Hepatocyte (in vitro differentiated cells): ENCODE results near the gene PPP1R12A. TPM values are rescaled to one million over a fixed set of nuclear protein-coding genes. Genes with fewer than 3 reads are reported as not detected.

Experiments used
- DNase-seq: peaks from one replicate; pipeline ENCODE4 v3.0.0-alpha.2; 2016; ENCODE audit warnings: low spot score
- H2AFZ ChIP-seq: fragments of 200-600 bp; sonication (generic); 2 replicates; pipeline ENCODE4 v1.6.0; 2016; ENCODE audit warnings: antibody characterized with exemption, mild to moderate bottlenecking
- H3K27ac ChIP-seq: fragments of 200-600 bp; sonication (generic); 2 replicates; pipeline ENCODE4 v1.5.1; 2016; ENCODE audit warnings: mild to moderate bottlenecking
- H3K27me3 ChIP-seq: fragments of 200-600 bp; sonication (generic); 2 replicates; pipeline ENCODE4 v1.6.1; 2016
- H3K36me3 ChIP-seq: fragments of 200-600 bp; sonication (generic); replicated peaks from 2 replicates; pipeline ENCODE4 v1.5.1; 2016; ENCODE audit warnings: low read depth; ENCODE audit not compliant: insufficient read depth
- H3K4me1 ChIP-seq: fragments of 200-600 bp; sonication (generic); 2 replicates; pipeline ENCODE4 v1.5.1; 2016; ENCODE audit warnings: mild to moderate bottlenecking, moderate library complexity; ENCODE audit not compliant: insufficient read depth
- H3K4me2 ChIP-seq: fragments of 200-600 bp; sonication (generic); 2 replicates; pipeline ENCODE4 v1.6.0; 2016
- H3K4me3 ChIP-seq: fragments of 200-600 bp; sonication (generic); 2 replicates; pipeline ENCODE4 v1.5.1; 2016; ENCODE audit warnings: mild to moderate bottlenecking
- H3K79me2 ChIP-seq: fragments of 200-600 bp; sonication (generic); 2 replicates; pipeline ENCODE4 v1.6.0; 2017; ENCODE audit warnings: mild to moderate bottlenecking
- H3K9me2 ChIP-seq: fragments of 200-600 bp; sonication (generic); replicated peaks from 2 replicates; pipeline ENCODE4 v1.6.0; 2017; ENCODE audit warnings: mild to moderate bottlenecking; ENCODE audit not compliant: insufficient read depth
- H3K9me3 ChIP-seq: fragments of 200-600 bp; sonication (generic); 2 replicates; pipeline ENCODE4 v1.5.1; 2016; ENCODE audit warnings: low read depth, mild to moderate bottlenecking
- H4K20me1 ChIP-seq: fragments of 200-600 bp; sonication (generic); 2 replicates; pipeline ENCODE4 v1.6.0; 2016; ENCODE audit warnings: mild to moderate bottlenecking; ENCODE audit not compliant: insufficient read depth, poor library complexity, severe bottlenecking
- EZH2 ChIP-seq: fragments of 200-600 bp; sonication (generic); IDR thresholded peaks from 2 replicates; pipeline ENCODE4 v1.6.1; 2016; ENCODE audit warnings: antibody characterized with exemption, mild to moderate bottlenecking, borderline replicate concordance
- EZH2phosphoT487 ChIP-seq: fragments of 200-600 bp; sonication (generic); IDR thresholded peaks from one replicate; pipeline ENCODE4 v1.6.1; 2018; ENCODE audit warnings: antibody characterized with exemption, mild to moderate bottlenecking, low read depth, moderate library complexity; ENCODE audit not compliant: unreplicated experiment, severe bottlenecking
- WGBS: methylation state at CpG from one replicate; pipeline ENCODE4 v1.1.6; 2016; ENCODE audit warnings: low lambda C conversion rate; ENCODE audit errors: missing lambda C conversion rate; 5-methylcytosine and 5-hydroxymethylcytosine counted together
- polyA plus RNA-seq: library from polyadenylated mRNA; unstranded; fragments of >200 nt; fragmentation: Nextera tagmentation; extraction: Ambion mirVana; gene quantifications from 2 replicates; pipeline ENCODE4 v1.2.1, GENCODE V29; 2016
- total RNA-seq: library from RNA; depleted of rRNA; stranded (reverse); fragments of >200 nt; gene quantifications from 2 replicates; pipeline ENCODE4 v1.2.3, GENCODE V29; 2014
- TF ChIP-seq, protein P1 (sequence below): fragments of 200-600 bp; sonication (generic); IDR thresholded peaks from 2 replicates; pipeline ENCODE4 v1.5.1; 2016; ENCODE audit warnings: antibody characterized with exemption, mild to moderate bottlenecking; ENCODE audit not compliant: poor library complexity

PPP1R12A gene
- total and polyA plus RNA-seq, 2 experiments from 2014 or later = 71.7 to 74.0 TPM

DNA sequence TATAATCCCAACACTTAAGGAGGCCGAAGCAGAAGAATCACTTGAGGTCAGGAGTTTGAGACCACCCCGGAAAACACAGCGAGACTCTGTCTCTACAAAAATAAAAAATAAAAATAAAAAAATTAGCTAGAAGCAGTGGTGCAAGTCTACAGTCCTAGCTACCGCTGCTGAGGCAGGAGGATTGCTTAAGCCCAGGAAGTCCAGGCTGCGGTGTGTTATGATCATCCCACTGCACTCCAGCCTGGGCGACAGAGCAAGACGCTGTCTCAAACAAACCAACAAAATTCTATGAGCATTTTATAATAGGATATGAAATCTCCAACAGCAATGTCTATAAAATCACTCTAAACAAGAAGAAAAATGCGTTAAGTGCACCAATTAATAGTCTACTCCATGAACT, 75.3 kb downstream of the PPP1R12A start:
- no peak for DNase-seq
- Histone ChIP-seq H3K27me3 (no peaks in the 10 kb centered on the region), H3K4me2 (no peak overlapping the region), H3K9me3 (no peaks in the 10 kb centered on the region), H3K36me3 (no peaks in the 10 kb centered on the region), H3K79me2 (peaks cover 92% of the 10 kb centered on the region), H3K27ac (no peak overlapping the region), H3K4me3 (no peak overlapping the region), H4K20me1 (peaks cover 5% of the 10 kb centered on the region), H2AFZ (no peak overlapping the region), H3K4me1 (no peaks in the 10 kb centered on the region), H3K9me2 (no peaks in the 10 kb centered on the region)
- TF ChIP-seq EZH2 (no peak), EZH2phosphoT487 (no peak)
- TF ChIP-seq, protein P1, sequence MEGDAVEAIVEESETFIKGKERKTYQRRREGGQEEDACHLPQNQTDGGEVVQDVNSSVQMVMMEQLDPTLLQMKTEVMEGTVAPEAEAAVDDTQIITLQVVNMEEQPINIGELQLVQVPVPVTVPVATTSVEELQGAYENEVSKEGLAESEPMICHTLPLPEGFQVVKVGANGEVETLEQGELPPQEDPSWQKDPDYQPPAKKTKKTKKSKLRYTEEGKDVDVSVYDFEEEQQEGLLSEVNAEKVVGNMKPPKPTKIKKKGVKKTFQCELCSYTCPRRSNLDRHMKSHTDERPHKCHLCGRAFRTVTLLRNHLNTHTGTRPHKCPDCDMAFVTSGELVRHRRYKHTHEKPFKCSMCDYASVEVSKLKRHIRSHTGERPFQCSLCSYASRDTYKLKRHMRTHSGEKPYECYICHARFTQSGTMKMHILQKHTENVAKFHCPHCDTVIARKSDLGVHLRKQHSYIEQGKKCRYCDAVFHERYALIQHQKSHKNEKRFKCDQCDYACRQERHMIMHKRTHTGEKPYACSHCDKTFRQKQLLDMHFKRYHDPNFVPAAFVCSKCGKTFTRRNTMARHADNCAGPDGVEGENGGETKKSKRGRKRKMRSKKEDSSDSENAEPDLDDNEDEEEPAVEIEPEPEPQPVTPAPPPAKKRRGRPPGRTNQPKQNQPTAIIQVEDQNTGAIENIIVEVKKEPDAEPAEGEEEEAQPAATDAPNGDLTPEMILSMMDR = no peak
- 95% methylated on average over 8 of the region's 8 CpGs for WGBS

DNA sequence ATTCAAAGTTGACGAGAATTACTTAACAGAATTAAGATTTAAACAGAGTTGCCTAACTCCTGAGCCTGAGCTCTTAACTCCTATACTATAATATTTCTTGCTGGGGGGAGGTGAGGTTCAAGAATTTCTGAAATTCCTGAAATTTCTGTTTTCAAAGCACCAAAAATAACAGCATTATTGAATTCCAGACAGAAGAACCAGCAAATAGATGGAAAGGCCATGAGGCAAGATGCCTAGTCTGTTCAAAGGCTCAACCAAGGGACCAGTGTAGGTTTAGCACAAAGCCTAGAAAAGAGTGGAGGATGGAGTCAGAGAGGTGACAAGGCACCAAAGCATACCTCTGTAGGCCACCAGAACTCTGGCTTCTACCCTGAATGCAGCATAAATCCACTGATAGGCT, 76.4 kb downstream of the PPP1R12A start:
- Histone ChIP-seq H3K27me3 (no peaks in the 10 kb centered on the region), H3K9me2 (no peaks in the 10 kb centered on the region), H3K4me3 (no peak overlapping the region), H3K36me3 (no peaks in the 10 kb centered on the region), H3K4me2 (no peak overlapping the region), H3K9me3 (no peaks in the 10 kb centered on the region), H4K20me1 (peaks cover 5% of the 10 kb centered on the region), H3K79me2 (peaks cover 94% of the 10 kb centered on the region), H2AFZ (no peak overlapping the region), H3K27ac (no peak overlapping the region), H3K4me1 (no peaks in the 10 kb centered on the region)
- DNase-seq = no peak
- 83% methylated on average over 1 of the region's 1 CpG for whole genome bisulfite sequencing
- TF ChIP-seq, protein P1 = no peak
- TF ChIP-seq EZH2 (no peak), EZH2phosphoT487 (no peak)

DNA sequence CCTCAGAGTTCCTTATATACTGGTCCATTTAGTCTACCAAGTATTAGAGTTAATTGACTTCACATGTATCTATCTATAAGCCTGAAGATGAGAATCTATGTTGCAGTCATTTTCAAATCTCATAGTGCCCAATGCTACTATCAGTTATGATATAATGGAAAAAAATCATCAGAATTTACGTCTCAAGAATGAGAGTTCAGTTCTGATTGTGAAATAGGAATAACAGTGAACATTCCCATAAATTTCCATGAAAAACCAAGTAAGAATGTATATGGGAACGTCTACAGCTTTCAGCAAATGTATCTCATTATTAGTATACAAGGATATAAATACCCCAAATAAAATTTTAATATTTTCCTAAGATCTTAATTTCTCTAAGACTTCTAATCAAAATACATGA, 77.2 kb downstream of the PPP1R12A start:
- TF ChIP-seq EZH2phosphoT487 = no peak
- TF ChIP-seq EZH2 = no peak
- TF ChIP-seq, protein P1 = no peak
- peaks cover 5% of the 10 kb centered on the region for H4K20me1 ChIP-seq
- H2AFZ ChIP-seq = no peak overlapping the region
- no peaks in the 10 kb centered on the region for H3K27me3 ChIP-seq
- H3K9me2 ChIP-seq = no peaks in the 10 kb centered on the region
- H3K4me2 ChIP-seq = no peak overlapping the region
- H3K79me2 ChIP-seq = peaks cover 96% of the 10 kb centered on the region
- no peak for DNase-seq
- 43% methylated on average over 2 of the region's 2 CpGs for WGBS
- no peaks in the 10 kb centered on the region for H3K4me1 ChIP-seq
- no peak overlapping the region for H3K27ac ChIP-seq
- no peak overlapping the region for H3K4me3 ChIP-seq
- no peaks in the 10 kb centered on the region for H3K36me3 ChIP-seq
- H3K9me3 ChIP-seq = no peaks in the 10 kb centered on the region
